Retinal pigment epithelial cell (primary cell): ENCODE results near the gene PHC2.

ENCODE experiments used
- DNase-seq: peaks from one replicate; pipeline ENCODE4 v3.0.0-alpha.2; 2010; ENCODE audit warnings: low read depth
- H3K4me3 ChIP-seq: 2 replicates; pipeline ENCODE4 v1.5.1; 2011; ENCODE audit warnings: mild to moderate bottlenecking, low read length, control low read depth, moderate library complexity
- CTCF ChIP-seq: conservative IDR thresholded peaks from 2 replicates; pipeline ENCODE4 v1.5.1; 2011; ENCODE audit warnings: low read depth, low read length, control low read depth, inconsistent platforms

PHC2 gene

GRCh38 chr1:33284049-33284448 is 146.8 kb downstream of the PHC2 start:
- TF ChIP-seq CTCF = no peak
- no peak overlapping the region for H3K4me3 ChIP-seq
- no peak for DNase-seq

DNA sequence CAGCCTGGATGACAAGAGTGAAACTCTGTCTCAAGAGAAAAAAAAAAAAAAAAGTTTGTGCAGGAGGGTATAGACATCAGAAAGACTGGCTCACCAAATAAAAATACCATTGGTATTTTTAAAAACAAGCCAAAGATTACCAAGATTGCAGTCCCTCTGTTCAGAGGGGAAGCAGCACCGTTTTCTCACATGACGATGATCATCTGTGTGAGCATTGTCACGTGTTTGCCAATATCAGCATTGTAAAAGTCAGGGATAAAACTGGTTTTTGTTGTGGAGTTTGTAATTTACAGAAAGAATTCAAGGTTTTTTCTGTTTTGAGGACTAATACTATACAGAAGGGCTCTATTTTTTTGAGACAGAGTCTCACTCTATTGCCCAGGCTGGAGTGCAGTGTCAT is 148.1 kb downstream of the PHC2 start:
- H3K4me3 ChIP-seq = no peak overlapping the region
- no peak for TF ChIP-seq CTCF
- DNase-seq = no peak

- H3K4me3 ChIP-seq = no peak overlapping the region
- TF ChIP-seq CTCF = no peak
- DNase-seq = no peak
These were observed 149.2 kb downstream of the PHC2 start for GRCh38 chr1:33281554-33282303.

DNA sequence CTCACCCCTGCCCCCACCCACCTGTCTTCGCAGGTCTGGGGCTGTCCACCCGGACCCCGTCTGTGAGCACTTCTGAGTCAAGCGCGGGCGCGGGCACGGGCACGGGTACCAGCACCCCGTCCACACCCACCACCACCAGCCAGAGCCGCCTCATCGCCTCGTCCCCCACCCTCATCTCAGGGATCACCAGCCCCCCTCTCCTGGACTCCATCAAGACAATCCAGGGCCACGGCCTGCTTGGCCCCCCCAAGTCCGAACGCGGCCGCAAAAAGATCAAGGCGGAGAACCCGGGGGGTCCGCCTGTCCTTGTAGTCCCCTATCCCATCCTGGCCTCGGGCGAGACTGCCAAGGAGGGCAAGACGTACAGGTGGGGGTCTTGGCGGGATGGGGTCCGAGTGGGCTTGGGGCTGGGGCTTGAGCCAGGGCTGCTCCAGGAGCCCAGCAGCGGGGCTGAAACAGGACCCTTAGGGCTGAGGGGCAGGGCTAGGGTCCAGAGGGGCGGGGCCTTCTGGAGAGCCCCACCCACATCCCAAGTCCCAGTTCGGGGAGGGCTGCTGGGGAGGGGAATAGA is 150.7 kb downstream of the PHC2 start:
- no peak for DNase-seq
- no peak overlapping the region for H3K4me3 ChIP-seq
- no peak for TF ChIP-seq CTCF

GRCh38 chr1:33277488-33278084 is 153.3 kb downstream of the PHC2 start:
- no peak overlapping the region for H3K4me3 ChIP-seq
- DNase-seq = no peak
- TF ChIP-seq CTCF = no peak

- TF ChIP-seq CTCF = no peak
- no peak overlapping the region for H3K4me3 ChIP-seq
- no peak for DNase-seq
These were observed 154.2 kb downstream of the PHC2 start for GRCh38 chr1:33276573-33277298.
